HCEC 1CT (cell line): Measurements from ENCODE around the gene SLC36A3.

ENCODE experiments used
- DNase-seq: peaks from one replicate; pipeline ENCODE4 v3.0.0-alpha.2; 2017

The SLC36A3 gene

DNA sequence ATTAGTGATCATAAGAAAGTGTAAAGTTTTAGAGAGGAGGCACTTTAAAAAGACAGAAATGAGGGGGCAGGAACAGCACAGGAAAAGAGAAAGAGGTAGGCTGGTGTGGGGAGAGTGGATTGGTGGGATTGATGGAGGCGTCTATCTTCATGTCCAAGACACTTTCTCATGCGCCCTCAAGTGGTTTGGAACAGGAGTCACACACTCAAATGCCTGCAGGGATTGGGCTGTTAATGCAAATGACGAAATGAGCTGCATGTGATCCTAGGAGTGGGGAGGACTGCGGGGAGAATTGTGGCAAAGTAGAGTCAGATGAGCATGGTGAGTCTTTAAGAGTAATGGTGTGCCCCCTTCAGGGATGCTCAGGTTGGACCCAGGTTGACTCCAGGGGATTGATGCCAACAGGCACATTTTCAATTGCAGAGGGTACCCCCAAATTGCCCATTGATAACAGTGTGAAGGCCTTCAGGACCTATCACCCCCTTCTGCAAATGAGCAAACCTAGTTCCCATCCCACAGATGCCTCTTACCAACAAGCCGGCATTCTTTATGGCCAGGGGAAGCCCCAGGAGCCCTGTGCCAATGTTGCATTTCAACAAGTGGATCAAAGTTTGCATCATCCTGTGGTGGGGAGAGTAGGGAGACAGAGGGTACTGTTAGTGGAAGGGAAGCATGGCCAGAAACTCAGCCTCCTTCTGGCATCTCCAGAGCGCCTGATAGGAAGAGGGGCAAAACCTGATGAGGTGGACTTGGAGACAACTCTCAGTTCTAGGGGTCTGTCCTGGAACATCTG, 5.3 kb downstream of the SLC36A3 start:
- DNase-seq: peak; percentile 42

DNA sequence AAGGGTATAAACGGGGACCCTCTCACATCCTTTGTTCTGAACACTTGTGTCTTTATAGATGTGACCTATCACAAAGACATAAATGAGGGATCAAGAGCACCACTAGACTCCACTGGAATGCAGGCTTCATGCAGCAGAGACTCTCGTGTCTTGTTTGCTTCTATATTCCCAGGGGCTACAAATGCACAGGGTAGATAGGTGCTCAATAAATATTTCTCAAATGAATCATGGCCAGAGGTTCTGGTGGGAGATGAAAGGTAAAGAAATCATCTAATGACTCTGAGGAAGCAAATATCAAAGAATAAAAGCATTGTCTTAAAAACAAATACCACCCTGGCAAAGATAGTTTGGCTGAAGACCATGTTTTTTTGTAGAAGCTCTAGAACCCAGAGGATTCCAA, 6.6 kb downstream of the SLC36A3 start:
- DNase-seq: no peak

DNA sequence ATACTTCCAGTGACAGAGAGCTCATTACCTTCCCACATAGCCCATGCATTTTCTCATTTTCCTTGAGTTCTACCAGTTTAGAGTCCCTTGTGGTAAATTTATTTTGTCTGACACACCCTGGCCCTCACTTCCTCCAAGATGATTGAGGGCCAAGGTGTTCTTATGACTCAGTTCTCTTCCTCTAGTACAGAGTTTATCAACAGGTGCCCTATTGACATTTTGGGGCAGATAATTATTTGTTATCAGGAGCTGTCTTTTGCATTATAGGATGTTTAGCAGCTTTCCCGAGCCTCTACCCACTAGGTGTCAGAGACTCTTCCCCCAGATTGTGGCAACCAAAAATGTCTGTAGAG, 7.1 kb downstream of the SLC36A3 start:
- DNase-seq: no peak

DNA sequence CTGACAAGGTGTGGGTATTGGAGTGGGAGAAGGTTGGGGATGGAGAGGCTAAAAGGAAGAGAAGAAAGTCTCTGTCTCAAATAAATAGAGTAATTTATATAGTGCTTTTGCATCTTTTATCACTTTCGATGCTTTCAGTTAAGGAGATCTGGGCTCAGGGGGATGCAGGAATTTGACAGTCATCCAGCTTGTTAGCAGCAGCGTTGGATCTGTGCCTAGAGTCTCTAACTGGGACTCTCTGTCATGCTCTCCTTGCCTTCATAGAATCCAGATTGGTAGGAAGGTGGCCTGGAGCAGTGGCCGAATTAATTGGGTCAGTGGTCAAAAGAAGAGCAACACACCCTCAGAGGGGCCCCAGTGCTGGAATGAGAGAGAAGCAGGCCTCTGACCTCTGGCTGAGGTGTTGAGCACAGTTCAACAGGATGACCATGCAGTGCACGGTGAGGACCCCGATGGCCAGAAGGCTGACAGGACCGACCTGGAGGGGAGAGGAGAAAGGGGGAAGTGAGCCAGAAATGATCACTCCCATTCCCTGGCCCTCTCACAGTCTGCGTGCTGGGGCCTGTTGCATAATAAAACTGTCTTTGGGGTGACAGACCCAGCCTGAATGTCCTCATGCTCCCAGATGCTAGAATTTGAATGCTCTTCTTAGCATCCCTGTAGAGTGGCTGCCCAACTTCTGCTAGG, 7.6 kb downstream of the SLC36A3 start:
- DNase-seq: no peak

DNA sequence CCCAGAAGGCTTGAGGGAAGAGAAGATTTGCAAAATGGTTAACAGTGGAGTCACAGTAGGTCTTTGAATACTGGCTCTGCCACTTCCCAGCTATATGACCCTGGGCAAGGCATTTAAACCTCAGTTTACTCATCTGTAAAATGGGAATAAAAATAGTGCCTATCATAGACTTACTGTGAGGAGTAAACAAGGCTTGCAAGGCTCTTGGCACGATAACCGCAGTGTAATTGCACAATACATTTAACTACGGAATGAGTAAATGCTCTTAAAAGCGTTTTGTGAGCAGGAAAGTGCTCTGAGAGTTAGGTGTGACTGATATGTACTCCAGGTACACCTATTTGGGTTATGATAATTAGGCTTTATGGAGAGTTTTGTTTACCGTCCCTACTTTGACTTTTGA, 8.4 kb downstream of the SLC36A3 start:
- DNase-seq: peak; percentile 42

DNA sequence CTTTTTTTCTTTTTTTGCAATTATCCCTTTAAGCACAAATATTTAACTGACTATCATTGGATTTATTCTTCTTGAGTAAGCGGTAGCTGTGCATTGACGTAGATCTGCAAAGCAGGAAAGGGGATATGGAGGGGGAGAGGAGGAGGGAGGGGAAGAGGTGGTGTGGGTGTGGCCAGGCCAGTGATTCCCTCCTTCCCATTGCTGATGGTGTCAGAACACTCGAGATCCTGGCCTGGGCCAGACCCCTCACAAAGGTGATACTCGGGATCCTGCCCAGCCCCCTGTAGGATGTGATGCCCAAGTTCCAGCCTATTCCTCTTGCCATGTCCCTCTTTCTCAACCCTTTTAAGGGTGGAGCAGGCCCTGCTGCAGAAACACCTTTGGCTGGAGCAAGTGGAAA, 9.9 kb downstream of the SLC36A3 start:
- no peak for DNase-seq

DNA sequence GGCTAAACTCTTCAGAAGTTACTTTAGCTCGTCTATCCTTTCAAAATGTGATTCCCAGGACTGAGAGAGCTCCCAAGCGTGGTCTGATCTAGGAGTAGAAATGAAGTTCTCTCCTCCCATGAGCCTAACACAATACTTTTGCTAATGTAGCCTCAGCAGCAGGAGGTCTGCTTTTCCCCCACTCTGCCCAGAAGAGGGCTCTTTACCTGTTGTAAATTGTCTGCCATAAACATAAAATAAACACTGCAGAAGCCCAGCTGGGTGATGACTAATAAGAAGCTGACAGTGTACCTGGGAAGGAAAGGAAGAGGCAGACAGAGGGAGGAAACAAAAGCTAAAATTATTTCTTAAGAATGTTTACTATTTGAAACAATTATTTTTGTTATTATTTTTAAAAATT, 15.4 kb downstream of the SLC36A3 start:
- no peak for DNase-seq

DNA sequence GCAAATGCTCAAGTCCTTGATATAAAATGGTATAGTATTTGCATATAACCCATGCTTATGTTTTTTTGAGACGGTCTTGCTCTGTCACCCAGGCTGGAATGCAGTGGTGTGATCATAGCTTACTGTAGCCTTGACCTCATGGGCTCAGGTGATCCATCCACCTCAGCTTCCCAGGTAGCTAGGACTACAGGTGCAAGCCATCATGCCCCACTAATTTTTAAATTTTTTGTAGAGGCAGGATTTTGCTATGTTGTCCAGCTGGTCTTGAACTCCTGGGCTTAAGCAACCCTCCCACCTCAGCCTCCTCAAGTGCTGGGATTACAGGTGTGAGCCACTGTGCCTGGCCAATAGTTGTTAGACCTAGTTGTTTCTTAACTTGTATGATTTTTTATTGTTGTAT, 17.3 kb downstream of the SLC36A3 start:
- DNase-seq: no peak

DNA sequence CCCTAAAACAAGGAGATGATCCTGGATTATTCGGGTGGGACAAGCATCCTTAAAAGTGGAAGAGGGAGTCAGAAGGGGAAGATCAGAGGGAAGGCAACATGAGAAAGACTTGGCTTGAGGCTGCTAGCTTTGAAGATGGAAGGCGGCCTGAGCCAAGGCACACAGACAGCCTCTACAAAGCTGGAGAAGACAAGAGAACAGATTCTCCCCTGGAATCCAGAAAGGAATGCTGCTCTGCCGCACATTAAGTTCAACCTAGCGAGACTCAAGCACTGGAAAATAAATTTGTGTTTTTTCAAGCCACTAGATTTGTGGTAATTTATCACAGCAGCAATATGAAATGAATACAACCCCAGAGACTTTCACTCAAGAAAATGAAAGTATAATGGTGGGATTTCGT, 17.9 kb downstream of the SLC36A3 start:
- DNase-seq: no peak

DNA sequence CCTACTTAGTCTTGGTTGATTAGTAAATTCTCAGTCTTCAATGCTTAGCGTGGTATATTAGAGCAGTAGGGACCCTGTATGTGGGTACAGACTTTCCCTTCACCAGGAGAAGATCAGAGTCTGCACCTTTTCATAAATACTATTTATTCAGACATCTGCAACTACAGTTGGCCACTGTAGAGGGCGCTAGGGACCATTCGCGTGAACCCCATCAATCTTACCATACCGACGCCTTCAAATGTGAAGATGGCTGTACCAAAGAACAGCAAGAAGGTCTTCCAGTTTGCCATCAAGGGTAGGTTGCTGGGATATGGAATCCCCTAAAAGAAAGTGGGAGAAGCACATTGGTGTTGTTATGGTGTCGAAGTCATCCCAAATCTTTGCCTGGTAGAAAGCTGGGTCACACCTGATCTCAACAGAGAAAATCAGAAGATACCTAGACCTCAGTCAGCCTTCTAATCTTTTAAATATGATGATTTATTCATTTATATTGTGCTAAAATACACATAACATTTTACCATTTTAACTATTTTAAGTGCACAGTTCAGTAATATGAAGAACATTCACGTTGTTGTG, 19.1 kb downstream of the SLC36A3 start:
- DNase-seq: no peak

DNA sequence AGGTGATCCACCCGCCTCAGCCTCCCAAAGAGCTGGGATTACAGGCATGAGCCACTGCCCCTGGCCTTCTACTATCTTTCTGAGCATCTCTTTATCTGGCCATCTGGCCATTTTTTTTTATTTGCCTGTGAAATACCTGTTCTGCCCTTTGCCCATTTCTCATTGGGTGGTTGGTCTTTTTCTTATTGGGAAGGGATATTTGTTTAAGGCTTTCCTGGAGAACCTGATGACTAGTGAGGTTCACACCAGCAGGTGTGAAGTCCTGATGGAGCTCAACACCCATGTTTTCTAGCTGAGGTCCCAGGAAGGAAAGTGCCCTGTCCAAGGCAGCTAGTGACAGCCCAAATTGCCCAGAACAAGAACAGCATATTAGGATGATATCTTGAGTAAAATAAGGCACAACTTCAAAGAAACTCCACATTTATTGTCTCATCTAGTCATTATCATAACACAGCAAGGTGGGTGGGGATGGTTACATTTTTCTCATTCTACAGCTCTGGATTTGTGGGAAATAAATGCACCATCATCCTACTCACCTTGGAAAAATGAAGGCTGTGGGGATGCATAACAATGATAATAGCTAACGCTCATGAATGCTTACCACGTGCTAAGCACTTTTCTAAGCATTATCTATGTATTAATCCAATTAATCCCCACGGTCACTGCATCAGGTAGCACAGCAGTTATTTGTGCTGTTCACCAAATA, 20.3 kb downstream of the SLC36A3 start:
- DNase-seq: no peak

DNA sequence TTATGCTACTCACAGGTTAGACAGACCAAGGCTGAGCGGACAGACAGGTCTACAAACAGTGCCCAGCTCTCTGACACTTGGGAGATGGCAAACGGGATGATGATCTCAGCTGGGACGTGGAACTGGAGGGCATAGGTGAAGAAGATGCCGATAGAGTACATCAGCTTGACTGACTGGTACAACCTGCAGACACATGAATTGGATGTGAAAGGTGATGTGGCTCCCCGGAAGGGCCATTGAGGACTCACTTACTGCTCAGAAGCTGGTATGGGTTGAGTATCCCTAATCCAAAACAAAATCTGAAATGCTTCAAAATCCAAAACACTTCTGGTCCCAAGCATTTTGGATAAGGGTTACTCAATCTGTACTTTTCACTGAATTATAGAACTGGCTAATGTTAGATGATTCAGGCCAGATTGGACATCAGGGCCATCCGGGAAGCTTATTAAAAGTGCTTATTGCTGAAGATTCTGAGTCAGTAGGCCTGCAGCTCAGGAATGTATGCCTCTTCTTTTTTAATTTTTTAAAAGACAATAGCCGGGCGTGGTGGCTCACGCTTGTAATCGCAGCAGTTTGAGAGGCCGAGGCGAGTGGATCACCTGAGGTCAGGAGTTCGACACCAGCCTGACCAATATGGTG, 22.4 kb downstream of the SLC36A3 start:
- no peak for DNase-seq

DNA sequence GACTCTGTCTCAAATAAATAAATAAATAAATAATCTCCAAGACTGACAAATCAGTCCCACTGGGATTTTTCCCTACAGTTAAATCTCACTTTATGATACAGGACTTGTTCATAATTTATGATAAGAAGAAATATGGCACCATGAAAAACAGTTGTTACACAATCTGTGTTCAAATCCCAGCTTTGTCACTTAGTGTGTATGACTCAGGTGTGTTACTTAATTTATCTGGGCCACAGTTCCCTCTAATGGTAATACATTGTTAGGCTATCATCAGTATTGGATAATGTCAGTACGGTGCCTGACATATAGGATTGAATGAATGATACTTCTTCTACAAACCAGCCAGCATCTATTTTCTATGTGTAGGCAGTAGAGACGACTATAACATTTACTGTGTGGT, 23.1 kb downstream of the SLC36A3 start:
- DNase-seq: no peak

DNA sequence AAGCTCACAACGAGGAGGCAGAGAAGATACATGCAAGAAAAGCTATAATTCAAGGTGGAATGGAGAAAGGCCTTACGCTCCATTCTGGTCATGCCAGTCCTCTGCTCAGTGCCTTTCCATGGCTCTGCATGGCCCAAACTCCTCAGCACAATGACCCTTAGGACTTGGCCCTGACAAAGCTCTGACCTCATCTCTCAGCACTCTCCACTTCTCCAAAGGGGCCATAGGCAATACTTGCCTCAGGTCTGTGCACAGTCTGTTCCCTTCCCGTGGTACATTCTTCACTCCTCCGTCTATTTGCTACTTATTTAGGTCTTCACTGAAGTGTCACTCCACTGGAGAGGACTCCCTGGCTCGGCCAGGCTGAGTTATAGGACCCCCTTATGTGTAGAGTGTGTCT, 24.7 kb downstream of the SLC36A3 start:
- DNase-seq: no peak

DNA sequence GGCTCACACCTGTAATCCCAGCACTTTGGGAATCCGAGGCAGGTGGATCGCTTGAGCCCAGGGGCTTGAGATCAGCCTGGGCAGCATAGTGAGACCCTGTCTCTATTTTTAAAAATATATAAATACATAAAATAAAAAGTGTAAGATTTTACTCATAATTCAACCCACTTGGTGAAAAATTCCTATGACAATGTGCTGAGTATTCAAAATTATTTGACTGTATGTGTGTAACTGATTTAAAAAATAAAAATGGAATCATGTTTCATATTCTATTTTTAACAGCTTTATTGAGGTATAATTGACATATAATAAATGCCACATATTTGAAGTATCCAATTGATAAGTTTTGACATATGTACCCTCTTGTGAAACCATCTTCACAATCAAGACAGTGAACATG, 27.8 kb downstream of the SLC36A3 start:
- no peak for DNase-seq

DNA sequence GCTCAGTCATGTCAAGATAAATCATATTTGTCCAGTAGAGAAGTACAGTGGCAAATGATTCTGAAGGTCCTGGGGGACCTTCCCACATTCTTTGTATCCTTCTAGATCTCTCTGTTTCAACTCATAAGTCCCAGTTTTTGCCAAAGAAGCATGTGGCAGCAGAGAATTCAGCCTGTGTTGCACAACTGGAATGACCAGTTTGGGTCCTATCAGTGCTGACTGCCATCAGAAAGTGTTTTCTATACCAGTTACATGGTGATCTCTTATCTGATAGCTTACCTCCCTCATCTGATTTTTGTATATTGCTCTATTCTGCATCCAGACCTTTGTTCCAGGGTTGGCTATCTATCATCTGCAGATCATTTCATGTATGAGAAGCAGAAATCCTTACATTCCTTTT, 28.9 kb downstream of the SLC36A3 start:
- DNase-seq: no peak

DNA sequence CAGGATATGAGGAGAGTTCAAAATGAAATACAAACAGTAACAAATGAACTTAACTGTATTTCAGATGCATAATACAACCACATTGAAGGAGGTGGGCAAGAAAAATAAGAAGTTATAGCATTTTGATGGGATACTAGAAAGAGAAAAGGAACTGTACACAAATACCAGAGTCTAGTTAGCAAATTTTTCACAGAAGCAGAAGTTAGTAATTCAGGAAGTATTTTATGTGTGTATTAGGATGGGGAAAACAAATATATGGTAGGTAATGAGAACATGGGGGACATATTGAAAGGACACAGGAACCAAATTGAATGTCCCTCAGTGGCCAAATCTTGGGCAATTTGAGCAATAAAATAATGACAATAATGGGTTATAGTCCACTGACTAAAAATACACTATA, 32.2 kb downstream of the SLC36A3 start:
- no peak for DNase-seq

DNA sequence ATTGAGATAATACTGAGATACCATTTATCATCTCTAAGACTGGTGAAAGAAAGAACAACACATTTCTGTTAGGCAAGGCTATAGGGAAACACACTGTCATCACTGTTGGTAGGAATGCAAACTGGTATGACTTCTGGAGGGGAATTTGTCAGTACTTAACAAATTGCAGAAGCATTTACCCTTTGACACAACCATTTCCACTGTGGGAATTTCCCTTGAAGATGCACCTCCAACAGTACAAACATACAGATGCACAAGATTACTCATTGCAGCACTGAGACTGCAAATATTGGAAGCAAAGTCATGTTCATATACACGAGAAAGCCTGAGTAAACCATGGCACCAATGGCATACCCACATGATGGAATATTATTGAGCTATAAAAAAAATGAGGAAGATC, 33.0 kb downstream of the SLC36A3 start:
- peak; percentile 25 for DNase-seq

DNA sequence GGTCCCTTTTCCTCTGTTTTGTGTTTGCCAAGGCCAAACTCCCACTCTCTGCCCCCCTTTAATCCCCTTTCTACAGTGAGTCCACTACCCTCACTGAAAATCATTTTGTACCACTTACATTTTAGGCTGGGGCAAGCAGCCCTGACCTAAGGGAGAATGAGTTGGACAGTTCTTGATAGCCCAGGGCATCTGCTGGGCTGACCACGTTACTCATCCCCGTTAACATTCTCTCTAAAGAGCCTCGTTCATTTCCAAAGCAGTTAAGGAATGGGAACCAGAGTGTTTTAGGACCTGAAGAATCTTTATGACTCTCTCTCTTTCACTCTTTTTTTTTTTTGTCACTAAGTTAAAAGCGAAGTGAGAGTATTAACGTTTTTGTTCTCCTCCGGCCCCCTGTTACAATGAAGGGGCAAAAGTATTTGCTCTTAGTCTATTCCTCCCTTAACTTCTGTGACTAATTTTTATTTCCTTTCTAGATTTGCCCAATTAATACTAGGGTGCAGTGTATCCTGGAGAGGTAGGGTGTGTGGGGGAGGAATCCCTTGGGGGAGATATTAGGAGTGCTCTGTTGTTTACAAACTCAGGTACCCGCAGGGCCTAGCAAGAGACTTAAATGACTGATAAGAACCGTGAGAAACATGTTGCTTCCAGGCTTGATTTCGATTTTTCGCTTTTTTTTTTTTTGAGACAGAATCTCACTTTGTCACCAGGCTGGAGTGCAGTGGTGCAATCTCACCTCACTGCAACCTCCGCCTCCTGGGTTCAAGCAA, 35.9 kb downstream of the SLC36A3 start:
- no peak for DNase-seq

DNA sequence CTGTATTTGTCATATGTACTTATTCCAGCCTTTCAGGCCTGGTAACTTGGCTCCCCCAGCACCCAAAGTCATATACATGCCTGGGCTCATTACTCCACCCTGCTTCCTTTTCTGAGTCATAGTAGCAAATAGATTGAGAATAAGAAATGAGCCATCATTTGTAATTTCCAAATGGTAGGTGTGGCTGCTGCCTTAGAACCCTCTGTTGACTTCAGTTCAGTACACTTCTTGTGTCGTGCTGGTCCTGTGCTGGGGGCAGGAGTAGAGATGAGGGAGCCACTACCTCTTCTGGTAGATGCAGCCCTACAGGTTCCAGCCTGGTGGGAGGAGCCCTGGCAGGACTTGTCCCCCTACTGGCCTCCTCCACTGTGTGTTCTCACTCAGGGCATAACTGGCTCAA, 39.5 kb downstream of the SLC36A3 start:
- DNase-seq: peak; percentile 61

DNA sequence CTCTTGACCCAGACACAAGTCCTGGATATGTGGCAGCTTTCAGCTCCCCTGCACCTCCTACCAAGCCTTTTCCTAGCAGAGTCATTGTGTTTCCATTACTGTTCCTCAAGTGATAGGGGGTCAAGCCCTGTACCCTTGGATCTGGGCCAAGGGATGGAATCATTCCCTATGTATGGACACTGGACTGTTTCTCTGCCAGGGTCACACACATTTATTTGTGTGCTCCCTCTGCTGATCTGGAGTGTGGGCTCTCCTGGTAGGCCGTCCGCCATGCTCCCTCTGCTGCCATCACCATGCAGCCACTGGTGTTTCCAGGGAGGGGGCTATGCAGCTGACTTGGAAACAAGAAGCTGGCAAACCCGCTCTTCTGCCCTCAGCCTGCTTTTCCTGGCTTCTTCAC, 41.0 kb downstream of the SLC36A3 start:
- no peak for DNase-seq

DNA sequence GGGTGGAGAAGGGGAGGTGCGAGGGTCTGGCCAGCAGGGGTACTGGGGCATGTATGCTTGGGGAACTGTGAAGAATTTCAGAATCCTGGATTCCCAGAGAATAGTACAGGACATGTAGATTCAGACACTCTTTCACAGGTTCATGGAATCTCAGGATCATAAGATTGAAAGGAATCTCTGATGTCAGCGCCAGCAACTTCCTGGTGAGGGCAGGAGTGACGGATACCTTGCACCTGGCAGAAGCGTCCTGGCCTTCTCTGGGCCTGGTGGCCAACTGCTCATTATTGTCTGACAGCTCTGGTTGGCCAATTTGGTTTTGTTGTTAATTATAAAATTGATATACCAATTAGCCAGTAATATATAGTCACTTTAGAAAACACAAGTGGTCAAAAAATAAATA, 43.6 kb downstream of the SLC36A3 start:
- no peak for DNase-seq

DNA sequence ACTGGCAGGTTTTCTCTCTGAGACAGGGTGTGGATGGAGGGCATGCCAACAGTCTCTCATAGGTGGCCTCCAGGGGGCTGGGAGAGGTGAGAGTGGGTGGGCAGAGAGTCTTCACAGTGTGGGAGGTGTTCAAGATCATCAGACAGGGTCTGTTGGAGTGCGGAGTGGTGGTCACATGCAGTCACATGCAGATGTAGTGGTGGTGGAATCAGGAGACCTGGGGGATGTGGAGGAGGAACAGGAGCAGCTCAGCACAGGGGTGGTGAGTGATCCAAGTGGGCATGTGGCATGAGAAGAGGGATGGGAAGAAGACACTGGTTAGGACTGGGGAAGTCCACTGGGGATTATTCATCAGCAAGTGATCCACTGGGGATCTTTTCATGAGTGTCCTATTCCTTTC, 44.8 kb downstream of the SLC36A3 start:
- DNase-seq: no peak
